Skeletal muscle cell (primary cell): ENCODE data around the gene FSD1.
"Not testable (repeated sequence)": the region's sequence is repeated elsewhere in the genome, so short reads cannot be mapped to it uniquely, and the experiment has no call there.

Experiments
- DNase-seq: peaks from one replicate; pipeline ENCODE4 v3.0.0-alpha.2; 2010; ENCODE audit warnings: low read depth
- H3K4me3 ChIP-seq: 2 replicates; pipeline ENCODE4 v1.5.1; 2011; ENCODE audit warnings: low read depth, mild to moderate bottlenecking, control low read depth, low read length, moderate library complexity

The FSD1 gene

DNA sequence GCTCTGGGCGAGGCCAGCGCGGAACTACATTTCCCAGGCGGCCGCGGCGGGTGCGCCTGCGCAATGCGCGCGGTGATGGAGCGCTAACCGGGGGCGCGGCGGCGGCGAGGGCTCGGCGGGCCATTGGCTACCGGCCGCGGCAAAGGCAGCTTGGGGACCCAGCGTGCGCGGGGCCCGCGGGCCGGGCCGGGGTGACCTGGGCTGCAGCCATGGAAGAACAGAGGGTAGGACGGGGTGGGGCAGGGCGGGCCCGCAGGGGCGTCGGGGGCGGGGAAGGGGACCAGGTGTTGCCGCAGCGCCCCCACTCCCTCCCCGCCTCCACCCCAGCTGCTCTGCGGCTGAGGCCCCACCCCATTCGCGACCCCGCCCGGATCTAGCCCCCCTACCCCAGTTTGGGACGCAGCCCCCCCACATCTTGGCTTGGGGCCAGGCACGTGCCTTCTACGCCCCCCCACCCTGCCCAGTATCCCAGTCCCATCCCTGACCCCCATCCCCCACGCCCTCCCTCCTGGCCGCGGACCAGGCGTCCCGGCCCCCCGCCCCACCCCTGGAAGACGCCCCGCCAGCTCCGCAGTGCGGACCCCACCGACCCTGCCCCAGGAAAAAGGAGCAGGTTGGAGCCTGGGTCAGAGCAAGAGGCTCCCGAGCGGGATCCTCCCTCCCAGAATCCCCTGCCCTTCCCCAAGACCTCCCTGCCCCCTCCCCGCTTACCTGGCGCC is at the start of gene FSD1:
Gene FSD1 (plus strand): TSS at position 61 of the 719 bp plus-strand sequence. CDS start 149 bp downstream, at position 210.
- no peak for DNase-seq
- peak within 1 kb of the TSS; percentile 46 for H3K4me3 ChIP-seq

GRCh38 chr19:4256563-4256962 is 47.8 kb upstream of the FSD1 start:
- DNase-seq: no peak
- H3K4me3 ChIP-seq: no peak overlapping the region

DNA sequence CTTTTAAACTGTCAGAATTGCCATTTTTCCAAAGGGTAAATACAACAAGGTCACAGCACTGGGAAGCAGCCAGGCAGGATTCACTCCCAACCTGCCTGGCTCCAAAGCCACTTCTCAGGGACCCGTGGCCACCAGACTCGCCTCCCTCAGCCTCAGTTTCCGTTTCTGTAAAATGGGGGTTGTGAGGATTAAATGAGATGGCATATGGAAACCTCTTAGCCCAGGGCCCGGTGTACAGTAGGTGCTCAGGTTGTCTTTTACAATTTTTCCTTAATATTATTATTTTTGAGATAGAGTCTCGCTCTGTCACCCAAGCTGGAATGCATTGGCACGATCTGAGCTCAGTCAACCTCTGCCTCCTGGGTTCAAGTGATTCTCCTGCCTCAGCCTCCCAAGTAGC is 47.4 kb upstream of the FSD1 start:
- no peak overlapping the region for H3K4me3 ChIP-seq
- no peak for DNase-seq

- no peak for DNase-seq
- no peak overlapping the region for H3K4me3 ChIP-seq
Measured at GRCh38 chr19:4258181-4258580, 46.2 kb upstream of the FSD1 start.

- DNase-seq: no peak
- no peak overlapping the region for H3K4me3 ChIP-seq
Measured at GRCh38 chr19:4260613-4261191, 43.7 kb upstream of the FSD1 start.

DNA sequence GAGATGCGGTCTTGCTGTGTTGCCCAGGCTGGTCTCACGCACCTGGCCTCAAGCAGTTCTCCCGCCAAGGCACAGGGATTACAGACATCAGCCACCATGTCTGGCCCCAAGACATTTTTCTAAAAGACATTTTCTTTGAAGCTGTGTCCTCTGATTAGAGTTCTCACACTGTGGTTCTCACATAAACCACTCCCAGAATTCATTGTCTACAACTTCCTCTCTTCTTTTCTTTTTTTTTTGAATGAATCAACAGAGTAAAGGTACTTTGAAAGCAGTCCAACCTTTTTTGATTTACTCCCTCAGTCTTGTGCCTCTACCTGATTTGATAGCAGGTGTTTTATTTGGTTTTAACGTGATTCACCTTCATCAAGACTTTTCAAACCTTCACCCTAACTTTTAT is 39.6 kb upstream of the FSD1 start:
- no peak overlapping the region for H3K4me3 ChIP-seq
- no peak for DNase-seq

DNA sequence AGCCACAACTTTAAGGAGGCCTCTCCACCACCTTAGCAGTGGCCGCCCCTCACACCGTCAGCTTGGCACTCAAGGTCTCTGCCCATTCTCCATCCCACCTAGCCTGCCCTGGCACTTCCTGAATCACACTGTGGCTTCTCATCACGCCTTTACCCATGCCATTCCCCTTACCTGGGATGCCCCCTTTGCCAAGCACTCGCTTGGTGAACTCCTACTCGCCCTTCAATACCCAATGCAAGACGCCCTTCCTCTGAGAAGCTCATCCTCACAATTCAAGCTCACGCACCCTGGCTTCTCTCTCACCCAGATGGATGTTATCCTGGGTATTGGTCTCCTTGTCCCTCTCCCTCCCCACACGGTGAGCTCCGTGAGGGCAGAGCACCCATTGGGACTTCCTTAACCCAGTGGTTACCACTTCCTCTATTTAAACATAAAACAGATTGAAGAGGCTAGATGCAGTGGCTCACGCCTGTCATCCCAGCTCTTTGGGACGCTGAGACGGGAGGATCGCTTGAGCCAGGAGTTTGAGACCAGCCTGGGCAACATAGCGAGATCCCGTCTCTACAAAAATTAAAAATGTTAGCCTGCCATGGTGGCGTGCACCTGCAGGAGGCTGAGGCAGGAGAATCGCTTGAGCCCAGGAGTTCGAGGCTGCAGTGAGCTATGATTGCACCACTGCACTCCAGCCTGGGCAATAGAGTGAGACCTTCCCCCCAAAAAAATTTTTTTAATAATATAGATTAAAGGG is 38.0 kb upstream of the FSD1 start:
- H3K4me3 ChIP-seq: no peak overlapping the region
- no peak for DNase-seq

DNA sequence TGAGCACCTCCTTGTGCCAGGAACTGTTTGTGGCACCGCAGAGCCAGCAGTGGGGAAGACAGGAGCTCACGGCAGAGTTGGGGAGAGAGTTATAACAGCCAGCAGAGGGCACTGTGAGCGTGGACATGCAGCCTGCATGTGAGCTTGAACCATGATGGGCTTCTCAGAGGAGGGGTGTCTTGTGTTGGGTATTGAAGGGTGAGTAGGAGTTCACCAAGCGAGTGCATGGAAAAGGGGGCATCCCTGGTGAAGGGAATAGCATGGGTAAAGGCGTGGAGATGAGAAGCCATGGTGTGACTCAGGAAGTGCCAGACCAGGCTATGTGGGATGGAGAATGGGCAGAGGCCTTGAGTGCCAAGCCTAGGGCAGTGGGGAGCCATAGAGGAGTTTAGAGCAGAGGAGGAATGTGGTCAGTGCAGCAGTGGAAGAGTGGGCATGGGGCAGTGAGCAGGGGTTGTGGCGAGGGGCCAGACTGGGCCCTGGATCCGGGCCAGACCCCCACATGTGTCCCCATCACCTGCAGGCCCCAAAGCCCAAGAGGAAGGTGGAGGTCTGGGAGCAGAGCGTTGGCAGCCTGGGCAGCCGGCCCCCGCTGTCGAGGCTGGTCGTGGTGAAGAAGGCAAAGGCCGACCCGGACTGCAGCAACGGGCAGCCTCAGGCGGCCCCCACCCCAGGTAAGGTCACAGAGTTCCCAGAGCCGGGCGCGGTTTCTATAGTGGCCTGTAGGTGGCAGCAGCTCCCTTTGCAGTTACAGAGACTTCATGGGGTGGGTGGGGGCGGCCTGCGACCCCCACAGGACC is 37.1 kb upstream of the FSD1 start:
- DNase-seq: no peak
- H3K4me3 ChIP-seq: no peak overlapping the region

DNA sequence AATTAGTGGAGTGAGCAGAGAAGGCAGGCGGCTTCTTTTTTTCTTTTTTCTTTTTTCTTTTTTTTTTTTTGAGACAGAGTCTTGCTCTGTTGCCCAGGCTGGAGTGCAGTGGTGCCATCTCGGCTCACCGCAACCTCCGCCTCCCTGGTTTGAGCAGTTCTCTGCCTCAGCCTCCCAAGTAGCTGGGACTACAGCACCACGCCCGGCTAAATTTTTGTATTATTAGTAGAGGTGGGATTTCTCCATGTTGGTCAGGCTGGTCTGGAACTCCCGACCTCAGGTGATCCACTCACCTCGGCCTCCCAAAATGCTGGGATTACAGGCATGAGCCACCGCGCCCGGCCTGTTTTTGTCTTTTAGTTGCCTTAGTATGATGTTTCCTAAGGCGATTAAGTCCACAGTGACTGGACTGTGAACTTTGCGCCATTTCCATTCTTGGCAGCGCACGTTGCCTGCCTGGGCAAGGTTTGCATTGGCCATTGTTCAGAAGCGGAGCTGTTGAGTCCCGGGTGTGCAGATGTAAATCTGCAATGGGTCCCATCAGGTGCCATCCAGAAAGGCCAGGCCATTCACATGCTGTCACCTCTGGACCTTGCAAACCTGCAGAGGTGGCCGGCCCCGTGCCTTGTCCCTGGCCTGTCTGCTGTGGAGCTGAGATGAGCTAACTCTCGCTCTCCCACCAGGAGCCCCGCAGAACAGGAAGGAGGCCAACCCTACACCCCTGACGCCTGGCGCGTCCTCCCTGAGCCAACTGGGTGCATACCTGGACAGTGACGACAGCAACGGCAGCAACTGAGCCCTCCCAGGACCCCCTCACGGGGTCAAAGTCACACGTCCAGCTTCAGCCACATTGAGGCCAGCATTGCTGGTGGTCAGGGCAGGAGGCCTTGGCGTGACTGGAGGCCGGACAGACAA is 36.2 kb upstream of the FSD1 start:
- H3K4me3 ChIP-seq: no peak overlapping the region

GRCh38 chr19:4268816-4269430 is 35.5 kb upstream of the FSD1 start:
- no peak for DNase-seq
- no peak overlapping the region for H3K4me3 ChIP-seq

More for the DNA sequence above, 36.2 kb upstream of the FSD1 start:
- no peak for DNase-seq

DNA sequence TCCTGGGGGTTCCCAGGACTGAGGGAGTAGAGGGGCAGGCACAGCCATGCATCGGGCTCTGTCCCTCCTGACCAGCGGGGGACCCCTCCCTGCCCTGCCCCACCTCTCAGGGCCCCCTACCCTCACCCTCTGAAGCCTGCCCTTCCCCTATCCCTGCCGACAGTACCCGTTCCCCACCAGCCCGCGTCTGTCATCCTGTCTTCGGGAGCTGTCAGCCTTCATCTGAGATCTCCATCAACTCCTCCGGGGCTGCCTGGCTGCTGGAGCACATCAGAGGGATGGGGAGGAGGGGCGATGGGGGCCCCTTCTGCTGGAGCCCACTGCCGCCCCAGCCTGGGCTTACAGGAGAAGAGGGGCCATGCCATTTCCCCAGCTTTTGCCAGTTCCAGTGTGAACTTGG is 31.5 kb upstream of the FSD1 start:
- no peak overlapping the region for H3K4me3 ChIP-seq

DNA sequence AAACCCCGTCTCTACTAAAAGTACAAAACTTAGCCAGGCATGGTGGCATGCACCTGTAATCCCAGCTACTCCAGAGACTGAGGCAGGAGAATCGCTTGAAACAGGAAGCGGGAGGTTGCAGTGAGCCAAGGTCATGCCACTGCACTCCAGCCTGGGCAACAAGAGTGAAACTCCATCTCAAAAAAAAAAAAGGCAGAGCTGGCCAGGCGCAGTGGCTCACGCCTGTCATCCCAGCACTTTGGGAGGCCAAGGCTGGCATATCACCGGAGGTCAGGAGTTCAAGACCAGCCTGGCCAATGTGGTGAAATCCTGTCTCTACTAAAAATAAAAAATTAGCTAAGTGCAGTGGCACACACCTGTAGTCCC is 30.1 kb upstream of the FSD1 start:
- not testable (repeated sequence) for DNase-seq, H3K4me3 ChIP-seq

More for the DNA sequence above, 31.5 kb upstream of the FSD1 start:
- no peak for DNase-seq

DNA sequence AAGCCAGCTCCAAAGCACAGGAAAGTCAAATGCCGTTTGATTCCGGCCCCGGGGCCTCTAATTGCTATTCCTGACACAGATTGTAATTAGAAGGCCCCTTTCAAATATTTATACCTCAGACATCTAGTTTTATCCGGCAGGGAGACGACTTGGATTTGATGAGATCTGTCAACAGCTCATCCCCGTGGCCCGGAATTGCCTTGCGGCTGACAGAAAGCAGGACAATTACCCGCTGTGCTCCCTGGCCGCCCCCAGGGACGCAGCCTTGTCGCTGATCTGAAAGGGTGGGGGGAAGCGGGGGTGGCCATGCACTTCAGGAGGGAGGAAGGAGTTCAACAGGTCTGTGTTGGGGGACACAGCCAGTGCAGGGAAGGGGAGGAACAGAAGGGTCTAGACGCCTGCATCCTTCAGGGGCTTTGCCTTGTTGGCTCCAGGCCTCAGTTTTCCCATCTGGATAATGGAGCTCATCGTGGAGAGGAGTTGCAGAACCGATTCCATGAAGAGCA is 27.2 kb upstream of the FSD1 start:
- no peak for DNase-seq

DNA sequence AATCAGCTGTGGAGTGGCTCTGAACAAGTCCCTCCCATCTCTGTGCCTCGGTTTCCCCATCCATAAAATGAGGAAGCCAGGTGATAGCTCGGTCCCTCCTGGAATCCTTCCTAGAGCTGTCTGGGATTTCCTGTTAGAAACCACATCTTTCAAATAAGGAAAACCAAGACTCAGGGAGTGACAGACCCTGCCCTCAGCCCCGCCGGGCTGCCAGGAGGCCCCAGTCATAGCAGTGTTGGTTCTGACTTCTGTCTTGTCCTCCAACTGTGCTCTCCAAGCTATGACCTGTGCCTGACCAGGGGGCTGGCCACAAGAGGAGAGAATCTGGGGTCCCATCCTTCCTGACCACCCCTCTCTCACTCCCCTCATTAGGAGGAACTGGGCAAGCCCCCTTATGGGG is 26.4 kb upstream of the FSD1 start:
- no peak for DNase-seq
- H3K4me3 ChIP-seq: no peak overlapping the region

More for the DNA sequence above, 27.2 kb upstream of the FSD1 start:
- no peak overlapping the region for H3K4me3 ChIP-seq

GRCh38 chr19:4278419-4279266 is 25.8 kb upstream of the FSD1 start, which contains the start of gene SHD:
SHD (plus strand) TSS chr19:4279266; CDS start chr19:4280064, 798 bp downstream.
- peak within 1 kb of the TSS; percentile 56 for H3K4me3 ChIP-seq
- DNase-seq: peak; percentile 27

DNA sequence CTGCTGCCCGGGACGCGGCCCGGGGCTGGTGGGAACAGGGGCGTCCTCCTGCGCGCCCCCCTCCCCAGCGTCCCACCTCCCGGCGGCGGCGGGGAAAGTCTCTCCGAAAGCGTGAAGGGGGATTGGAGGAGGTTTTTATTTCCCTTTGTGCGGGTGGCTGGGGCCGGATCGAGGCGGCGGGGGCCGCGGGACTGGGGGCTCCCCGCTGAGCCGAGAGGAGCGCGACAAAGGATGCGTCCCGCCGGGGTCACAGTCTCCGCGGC is 25.2 kb upstream of the FSD1 start:
- H3K4me3 ChIP-seq: peak overlapping the region; percentile 56
- DNase-seq: no peak

GRCh38 chr19:4279530-4280422 is 24.6 kb upstream of the FSD1 start:
- H3K4me3 ChIP-seq: peak overlapping the region; percentile 56
- DNase-seq: no peak
